GM15510 (cell line): ENCODE data around the gene RFTN1.

Source experiments
- POLR2A ChIP-seq: IDR thresholded peaks from 3 replicates; pipeline ENCODE4 v1.6.1; 2011; ENCODE audit warnings: borderline replicate concordance; ENCODE audit not compliant: insufficient read length; ENCODE audit errors: extremely low read depth

The RFTN1 gene

GRCh38 chr3:16336825-16337224 is 176.7 kb downstream of the RFTN1 start:
- no peak for TF ChIP-seq POLR2A

GRCh38 chr3:16335772-16336645 is 177.5 kb downstream of the RFTN1 start:
- no peak for TF ChIP-seq POLR2A

- no peak for TF ChIP-seq POLR2A
Measured at GRCh38 chr3:16335333-16335732, 178.2 kb downstream of the RFTN1 start.

GRCh38 chr3:16334909-16335308 is 178.6 kb downstream of the RFTN1 start:
- TF ChIP-seq POLR2A = no peak

GRCh38 chr3:16332904-16333426 is 180.5 kb downstream of the RFTN1 start:
- TF ChIP-seq POLR2A = no peak

- no peak for TF ChIP-seq POLR2A
Measured at GRCh38 chr3:16331319-16331883, 182.1 kb downstream of the RFTN1 start.

- no peak for TF ChIP-seq POLR2A
Measured at GRCh38 chr3:16330351-16330750, 183.1 kb downstream of the RFTN1 start.

GRCh38 chr3:16329826-16330129 is 183.7 kb downstream of the RFTN1 start:
- no peak for TF ChIP-seq POLR2A

- TF ChIP-seq POLR2A = no peak
Measured at GRCh38 chr3:16329036-16329825, 184.3 kb downstream of the RFTN1 start.

- no peak for TF ChIP-seq POLR2A
Measured at GRCh38 chr3:16328124-16328523, 185.4 kb downstream of the RFTN1 start.

- TF ChIP-seq POLR2A = no peak
Measured at GRCh38 chr3:16326724-16327349, 186.7 kb downstream of the RFTN1 start.

- TF ChIP-seq POLR2A = no peak
Measured at GRCh38 chr3:16325850-16326249, 187.6 kb downstream of the RFTN1 start.

GRCh38 chr3:16323737-16324136 is 189.8 kb downstream of the RFTN1 start:
- no peak for TF ChIP-seq POLR2A

GRCh38 chr3:16322189-16322588 is 191.3 kb downstream of the RFTN1 start:
- TF ChIP-seq POLR2A = no peak

- TF ChIP-seq POLR2A = no peak
Measured at GRCh38 chr3:16320711-16321110, 192.8 kb downstream of the RFTN1 start.
